ENCODE measurements around the gene SLC29A1.

The SLC29A1 gene

DNA sequence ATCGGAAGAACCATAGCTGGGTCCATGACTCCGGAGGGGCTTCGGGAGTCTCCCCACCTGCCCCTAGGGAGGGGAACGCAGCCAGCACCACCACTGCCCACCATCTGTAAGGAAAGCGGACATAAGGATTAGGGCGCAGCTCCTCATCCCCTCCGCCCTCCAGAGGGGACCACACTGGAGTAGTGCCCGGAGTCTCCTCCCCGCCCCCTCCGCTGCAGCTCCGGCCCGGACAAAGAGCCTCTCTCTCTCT, 33.3 kb downstream of the SLC29A1 start:
- DNase-seq, result no peak

DNA sequence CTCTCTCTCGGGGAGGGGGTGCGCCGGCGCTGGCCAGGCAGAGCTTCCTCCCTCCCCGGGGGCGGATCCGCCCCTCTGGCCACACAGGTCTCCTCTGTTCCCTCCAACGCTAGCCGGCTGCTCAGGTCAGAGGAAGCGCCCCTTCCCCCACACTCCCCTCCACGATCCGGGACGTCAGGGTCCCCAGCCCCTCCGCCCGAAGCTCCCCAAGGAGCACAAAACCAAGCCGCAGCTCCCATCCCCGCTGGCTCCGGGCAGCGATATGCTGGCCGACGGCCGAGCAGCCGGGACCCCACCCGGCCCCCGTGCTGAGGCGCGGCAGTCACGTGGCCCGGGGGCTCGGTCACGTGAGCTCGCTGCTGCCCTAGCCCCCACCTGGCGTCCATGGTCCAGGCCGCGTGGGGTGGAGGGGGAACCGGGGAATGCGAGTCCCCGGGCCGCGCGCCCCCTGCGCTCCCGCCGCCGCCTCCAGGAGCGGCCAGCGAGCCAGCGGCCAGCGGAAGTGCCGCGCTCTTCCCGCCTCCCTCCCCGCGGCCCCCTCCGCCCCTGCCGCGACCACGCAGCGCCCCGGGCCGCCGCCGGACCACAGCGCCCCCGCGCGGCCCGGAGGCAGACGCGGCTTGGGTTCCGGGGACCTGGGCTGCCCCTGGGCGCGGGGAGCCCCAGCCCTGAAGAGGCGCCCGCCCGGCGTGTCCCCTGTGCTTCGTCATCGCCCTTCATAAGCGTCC, 33.8 kb downstream of the SLC29A1 start, which contains the start of gene SLC35B2:
TSS of gene SLC35B2 (minus strand) at position 504 of the 728 bp plus-strand sequence. CDS start at position 386, 118 bp downstream.
- peak; percentile 69 for DNase-seq

DNA sequence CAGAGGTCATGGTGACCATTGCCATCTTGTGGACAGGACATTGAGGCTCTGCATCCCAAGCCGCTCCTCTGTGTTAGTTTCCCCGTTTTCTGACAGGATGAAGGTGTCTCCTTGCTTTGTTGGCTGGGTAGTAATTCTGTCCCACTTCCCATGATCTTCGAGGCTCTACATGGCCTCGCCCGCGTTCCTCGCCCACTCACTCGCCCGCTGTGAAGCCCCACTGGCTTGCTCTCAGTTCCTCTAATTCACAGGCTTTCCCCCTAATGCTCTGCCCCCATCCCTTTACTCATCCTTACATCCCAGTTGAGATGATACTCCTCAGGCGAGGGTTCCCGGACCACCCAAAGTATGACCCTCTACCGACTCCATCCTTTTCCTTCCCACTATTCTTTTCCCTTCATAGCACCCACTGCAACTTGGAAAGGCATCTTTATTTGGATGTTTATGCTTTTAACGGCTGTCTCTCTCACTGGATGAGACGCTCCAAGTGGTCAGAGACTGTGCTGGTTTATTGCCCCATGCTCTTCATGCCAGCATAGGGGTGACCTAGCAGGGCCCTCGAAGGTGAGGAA, 34.4 kb downstream of the SLC29A1 start:
- no peak for DNase-seq

DNA sequence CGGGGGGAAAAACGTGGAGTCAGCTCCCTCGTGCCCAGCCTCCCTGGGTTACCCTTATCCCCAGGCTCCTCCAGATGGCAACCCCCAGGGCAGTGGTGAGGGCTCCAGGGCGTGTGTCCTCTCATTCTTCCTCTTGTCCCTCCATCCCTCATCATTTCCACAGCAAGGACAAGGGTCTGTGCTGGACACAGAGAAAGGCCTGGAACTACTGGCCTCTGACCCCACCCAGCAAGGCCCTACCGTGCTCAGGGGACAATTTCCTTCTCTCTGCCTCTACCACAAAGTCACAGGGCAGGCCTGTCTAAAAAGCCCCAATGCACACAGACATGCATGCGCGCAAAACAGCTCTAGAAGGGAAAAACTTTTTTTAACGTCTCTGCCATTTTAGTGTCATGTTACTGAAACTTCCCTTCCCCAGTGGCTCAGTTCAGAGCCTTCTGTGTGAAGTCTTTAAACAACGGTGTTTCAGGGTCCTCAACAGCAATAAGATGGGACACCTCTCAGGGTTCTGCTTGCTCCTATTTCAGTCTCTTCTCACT, 35.0 kb downstream of the SLC29A1 start:
- DNase-seq, result no peak

DNA sequence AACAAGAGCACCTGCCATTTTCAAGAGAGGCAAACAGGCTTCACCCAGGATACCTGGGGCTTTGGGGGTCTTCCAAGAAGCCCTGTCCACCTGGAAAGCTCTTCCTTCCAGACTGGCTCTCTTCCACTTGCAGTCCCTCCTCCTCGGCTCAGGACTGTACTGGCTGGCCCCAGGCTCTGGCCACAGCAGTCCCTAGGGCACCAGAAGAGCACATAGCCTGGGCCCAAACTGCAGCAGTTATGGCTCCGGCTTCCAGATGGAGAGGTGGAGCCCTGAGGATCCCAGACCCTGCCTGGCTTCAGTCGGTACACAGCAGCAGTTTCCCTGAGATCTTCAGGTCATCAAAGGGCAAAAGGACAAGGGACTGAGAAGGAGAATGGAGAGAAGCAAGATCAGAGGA, 35.5 kb downstream of the SLC29A1 start:
- DNase-seq, result no peak

DNA sequence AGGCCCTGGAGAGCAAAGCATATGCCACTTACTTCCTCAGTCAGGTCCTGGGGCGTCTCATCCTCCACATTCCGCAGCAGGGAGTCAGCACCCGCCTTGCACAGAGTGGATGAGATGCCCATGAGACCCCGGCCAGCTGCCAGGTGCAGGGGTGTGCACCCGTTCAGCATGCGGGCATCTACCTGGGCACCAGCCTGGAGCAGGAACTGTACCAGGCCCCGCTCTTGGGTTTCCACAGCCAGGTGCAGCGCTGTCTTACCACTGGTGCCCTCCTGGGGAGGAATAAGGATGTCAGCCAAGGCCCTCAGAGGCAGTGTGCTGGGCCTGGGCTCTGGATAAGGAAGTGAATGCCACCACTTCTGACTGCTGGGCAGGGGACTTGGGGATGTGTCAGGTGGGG, 36.6 kb downstream of the SLC29A1 start:
- no peak for DNase-seq

DNA sequence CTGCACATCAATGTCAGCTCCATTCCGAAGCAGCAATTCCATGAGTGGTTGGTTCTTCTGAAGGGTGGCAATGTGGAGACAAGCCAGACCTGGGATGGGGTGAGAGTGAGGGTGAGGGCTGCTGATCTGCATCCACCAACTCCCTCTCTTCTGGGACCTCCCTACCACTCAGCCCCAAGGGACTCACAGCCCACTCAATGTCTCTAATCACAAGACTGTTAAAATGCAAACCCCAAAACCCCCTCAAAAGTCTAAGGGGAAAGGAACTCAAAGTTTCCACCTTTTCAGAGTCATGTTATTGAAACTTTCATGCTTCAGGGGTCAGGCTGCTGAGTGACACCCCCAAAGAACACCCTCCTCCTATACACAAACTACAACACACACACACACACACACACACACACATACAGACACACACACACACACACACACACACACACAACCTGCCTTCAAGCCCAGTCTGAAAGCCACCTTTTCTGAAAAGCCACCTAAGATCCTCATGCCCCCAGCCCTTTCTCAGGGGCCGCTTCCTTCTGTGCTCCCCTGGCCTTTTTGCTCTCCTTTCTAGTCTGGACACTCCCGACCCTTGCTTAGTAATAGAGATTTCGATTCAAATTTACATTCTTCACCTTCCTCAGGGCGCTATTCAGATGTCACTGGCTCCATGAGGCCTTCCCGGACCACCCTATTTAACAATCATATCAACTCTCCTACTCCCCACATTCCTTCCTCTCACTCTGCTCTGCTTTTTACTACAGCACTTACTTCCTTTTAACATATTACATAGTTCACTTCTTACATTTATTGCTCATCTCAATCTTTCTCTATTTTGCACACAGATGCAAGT, 37.3 kb downstream of the SLC29A1 start:
- DNase-seq, result no peak

DNA sequence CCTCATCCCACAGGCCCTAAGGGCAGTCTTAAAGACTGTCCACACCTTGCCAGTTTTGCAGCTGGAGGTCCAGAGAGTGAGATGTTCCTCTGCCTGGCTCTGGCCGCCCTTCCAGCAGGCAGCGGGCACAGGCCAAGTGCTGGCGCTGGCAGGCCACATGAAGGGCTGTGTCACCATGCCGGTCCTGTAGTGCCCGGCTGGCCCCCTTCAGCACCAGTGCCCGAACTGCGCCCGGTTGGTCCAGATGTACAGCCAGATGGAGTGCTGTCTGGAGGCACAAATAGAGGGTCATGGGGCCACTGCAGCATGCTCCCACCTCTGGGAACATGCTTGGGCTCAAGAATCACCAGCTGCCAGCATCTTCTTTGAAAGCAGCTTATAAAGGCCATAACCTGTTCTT, 38.2 kb downstream of the SLC29A1 start:
- DNase-seq, result no peak

DNA sequence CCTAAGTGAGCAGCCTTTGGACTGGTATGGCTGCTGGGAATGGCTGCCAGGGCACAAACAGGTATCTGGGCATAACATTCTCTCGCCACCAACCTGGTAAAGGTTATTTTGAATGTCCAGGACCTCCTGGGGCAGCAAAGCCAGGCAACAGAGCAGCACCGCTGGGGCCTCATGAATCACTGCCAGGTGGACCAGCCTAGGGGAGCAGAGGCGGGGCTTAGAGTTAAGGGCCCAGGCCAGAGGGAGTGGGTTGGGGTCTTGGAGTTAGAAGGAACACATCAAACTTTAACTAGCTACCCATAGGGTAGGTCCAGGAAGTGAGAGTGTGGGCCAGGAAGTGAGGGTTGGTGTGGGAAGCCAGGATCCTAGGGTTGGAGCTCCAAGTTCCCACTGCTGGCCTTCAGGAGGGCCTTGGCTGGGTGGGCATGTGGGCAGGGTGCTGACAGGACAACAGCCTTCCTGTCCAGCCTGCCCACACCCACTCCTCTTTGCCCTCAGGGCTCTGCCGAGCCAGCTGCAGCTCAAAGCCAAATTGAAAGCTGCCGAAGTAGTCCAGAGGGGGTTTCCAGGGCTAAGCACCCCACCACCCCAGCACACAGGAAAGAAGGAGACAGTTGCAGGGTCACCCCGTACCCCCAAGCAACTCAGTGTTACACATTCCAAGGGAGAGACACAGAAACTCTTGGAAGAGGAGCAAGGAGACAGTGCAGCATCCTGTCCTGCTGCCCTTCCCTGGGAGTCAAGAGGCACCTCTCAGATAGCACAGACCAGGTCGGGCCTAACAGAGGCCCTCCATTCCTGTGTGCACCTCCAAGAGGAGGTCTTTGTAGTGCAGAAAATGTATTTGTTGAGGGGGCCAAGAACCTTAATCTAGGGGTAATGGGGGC, 39.3 kb downstream of the SLC29A1 start:
- DNase-seq, result no peak

DNA sequence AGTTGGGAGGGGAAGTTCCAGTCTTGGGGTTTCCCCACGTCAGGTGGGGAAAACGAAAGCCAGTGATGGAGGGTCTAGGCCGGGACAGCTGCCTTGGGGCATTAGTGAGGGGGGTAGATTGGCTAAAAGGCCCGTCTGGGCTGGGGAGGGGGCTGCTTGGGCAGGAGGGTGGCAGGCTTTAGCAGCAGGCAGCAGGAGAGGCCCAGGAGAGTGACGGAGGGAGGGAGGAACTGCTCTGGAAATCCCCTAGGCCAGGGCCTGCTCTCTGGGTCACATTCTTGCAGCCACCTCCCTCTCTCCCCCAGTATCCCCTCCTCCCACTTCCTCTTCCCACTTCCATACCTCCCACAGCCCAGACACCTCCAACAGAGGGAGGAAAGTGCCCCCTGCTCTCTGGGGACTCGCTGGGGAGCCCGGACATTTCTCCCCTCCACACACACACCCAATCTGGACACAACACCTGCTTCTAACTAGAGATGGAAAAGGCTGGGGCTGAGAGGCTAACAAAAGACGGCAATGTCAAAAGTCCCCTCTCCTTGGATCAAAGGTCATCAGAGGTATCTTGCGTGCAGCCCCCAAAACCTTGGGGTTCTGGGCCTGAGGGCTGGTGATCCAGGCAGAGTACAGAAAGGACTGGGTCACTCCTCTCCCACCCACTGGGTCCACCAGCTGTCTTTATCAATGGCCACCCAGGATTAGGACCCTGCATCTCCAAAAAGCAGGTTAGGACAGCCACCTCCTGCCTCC, 40.1 kb downstream of the SLC29A1 start:
- DNase-seq, result no peak

DNA sequence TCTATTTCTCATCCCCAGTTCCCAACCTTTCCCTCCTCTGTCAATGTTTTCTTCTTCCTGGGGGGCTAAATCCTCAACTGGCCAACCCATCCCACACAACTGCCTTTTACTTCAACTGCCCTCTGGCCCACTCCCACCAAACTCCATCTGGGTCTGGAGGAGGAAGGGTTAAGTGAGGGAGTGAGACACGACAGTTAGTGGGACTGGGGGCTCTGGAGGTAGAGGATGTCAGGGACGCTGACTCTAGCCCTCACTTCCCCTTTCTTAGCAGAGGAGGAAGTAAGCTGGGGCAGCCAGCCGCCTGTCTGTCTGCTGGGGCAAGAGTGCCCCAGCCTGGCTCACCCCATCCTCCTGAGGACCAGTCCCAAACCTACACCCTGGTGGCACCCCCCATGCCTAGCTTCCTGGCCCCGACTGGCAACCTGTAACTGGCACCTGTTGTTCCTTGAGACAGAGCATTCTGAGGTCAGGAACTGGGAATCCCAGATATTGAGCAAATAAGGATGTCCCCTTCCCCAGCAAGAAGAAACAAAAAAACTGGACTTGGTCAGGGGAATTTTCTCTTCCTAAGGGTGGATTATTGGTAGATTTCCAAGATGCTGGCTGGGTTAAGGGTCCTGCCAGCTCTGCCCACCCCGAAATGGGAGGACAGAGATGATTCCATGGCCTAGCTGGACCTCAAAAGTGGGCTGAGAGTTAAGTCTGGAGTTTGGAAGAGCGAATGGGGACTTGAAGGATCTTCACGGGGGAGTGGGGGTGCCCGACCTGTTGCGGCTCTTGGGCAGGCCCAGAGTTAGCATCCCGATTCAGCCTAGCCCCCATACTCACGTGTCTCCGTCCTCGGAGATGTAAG, 41.0 kb downstream of the SLC29A1 start:
- DNase-seq, result no peak

DNA sequence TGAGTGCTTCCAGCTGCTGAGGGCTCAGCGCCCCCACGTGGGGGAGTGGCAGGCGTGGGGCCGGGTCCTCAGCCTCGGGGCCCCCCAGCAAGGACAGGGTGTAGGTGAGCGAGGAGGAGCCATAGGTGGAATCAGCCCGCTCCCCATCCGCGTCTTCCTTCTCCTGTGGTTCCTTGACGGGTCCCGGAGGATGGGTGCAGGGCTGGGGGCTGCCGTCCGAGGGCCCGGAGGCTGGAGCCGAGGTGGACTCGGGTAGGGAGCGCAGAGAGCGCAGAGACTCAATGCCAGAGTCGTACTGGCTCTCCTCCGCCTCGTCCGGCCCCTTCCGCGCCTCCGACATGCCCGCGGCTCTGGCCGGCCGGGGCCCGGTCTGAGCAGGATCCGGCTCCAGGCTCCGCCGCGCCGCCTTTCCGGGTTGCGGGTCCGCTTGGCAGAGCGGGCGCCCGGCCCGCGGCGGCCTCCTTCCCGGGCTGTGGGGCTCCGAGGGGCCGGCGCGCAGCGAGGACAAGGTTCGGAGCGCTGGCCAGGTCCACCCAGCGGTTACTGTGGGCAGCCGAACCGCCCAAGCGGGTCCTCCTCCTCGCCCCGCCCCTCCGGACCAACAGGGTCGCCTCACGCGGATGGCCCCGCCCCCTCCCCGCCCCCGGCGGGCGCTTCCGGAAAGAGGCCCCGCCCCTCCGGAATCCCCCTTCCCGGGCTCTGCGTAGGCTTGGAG, 41.8 kb downstream of the SLC29A1 start, which contains the start of gene NFKBIE:
TSS of gene NFKBIE (minus strand) at position 545 of the 715 bp plus-strand sequence. CDS start at position 340, 205 bp downstream.
- DNase-seq, result peak; percentile 76

DNA sequence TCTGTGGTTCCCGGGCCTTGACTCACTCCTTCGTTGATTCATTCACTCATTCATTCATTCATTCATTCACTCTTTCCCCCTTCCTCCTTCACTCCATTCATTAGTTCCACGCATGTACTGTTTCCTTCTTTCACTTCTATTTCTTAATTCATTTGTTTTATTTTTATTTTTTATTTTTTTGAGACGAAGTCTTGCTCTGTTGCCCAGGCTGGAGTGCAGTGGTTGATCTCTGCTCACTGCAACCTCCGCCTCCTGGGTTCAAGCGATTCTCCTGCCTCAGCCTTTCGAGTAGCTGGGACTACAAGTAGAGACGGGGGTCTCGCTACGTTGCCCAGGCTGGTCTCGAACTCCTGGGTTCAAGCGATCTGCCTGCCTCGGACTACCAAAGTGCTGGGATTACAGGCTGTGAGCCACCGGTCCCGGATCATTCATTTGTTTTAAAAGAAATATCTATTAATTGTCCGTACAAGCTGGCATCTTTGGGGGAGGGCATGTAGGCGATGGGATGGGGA, 42.4 kb downstream of the SLC29A1 start:
- DNase-seq, result no peak

DNA sequence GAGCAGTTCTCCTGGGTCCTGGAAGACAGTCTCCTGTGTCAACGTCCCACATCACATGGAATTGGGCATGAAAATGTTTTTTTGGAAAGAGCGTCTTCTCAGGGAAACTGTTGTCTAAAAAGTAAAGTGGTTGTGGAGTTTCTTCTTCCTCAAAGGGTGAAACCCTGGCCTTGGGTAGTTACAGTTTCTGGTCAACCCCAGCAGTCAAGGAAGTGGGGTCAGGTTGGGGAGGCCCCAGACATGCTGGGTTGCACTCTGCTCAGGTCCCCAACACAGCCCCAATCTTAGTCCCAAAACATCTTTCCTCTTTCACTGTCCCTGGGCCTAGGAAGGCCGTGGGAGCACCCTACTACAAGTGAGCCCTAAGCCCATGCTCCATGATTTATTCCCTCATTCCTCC, 43.0 kb downstream of the SLC29A1 start:
- no peak for DNase-seq

DNA sequence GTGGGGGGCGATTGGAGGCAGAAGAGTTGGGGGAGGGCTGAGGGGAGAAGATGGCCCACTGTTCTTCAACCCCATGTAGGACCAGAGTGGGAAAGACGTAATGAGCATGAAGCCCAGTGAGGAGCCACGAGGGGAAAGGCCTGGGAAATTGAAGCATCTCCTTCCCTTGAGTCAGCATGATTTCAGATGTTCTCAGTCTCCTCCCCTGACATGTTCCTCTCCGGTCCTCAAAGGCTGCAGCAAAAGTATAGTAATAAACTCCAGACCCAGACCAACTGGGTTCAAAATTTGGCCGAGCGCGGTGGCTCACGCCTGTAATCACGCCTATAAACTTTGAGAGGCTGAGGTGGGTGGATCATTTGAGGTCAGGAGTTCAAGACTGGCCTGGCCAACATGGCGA, 43.9 kb downstream of the SLC29A1 start:
- DNase-seq, result no peak

DNA sequence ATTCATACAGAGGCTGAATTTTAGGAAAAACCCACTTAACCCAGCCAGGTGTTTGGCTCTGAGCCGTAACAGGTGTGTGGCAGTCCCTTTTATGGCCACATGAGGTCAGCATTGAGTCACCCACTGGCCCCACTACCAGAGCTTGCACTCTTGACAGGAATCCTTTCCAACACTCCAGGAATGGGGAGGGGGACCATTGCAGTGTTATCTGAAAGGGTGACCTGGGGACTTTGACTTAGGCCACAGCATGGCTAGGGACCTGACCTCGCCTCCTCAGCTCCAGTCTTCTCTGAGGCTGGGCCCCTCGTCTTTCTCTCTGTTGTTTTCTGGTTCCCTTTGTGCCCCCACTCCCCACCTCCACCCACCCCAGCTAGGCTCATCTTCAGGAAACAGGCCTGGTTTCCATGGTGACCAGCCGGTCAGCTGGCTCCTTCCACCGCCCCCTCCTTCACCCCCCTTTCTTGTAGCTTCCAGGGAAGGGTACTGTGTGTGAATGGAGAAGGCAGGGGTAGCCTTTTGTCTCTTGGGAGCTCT, 44.8 kb downstream of the SLC29A1 start:
- peak; percentile 46 for DNase-seq

DNA sequence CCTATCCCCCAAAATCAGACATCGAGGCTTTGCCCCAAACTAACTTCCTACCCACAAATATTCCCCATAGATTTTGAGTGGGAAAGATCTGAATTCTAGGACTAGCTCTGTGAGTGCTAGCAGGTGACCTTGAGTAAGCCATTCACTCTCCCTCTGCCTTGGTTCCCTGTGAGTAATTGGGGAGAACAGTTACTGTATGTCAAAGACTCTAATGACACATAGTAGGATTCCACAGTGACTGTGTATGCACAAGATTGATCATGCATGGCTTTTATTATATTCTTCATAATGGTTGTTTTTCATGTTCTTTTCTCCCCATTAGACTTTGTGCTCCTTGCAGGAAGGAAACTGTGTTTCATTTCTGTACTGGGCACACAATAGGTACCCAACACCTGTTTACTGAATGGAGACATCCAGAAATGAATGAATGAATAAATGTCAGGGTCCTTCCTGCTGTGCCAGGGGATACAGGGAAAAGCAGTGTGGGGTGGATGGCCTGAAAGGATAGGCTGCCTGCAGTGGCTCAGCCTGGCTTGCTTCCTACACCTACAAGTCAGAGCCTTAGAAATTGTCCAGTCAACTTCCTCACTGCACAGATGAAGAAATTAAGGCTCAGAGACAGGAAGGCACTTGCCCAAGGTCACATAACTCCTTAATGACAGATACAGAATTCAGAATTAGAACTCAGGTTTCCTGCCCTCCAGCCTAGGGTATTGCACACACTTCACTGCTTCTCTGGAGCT, 46.0 kb downstream of the SLC29A1 start:
- DNase-seq, result no peak

DNA sequence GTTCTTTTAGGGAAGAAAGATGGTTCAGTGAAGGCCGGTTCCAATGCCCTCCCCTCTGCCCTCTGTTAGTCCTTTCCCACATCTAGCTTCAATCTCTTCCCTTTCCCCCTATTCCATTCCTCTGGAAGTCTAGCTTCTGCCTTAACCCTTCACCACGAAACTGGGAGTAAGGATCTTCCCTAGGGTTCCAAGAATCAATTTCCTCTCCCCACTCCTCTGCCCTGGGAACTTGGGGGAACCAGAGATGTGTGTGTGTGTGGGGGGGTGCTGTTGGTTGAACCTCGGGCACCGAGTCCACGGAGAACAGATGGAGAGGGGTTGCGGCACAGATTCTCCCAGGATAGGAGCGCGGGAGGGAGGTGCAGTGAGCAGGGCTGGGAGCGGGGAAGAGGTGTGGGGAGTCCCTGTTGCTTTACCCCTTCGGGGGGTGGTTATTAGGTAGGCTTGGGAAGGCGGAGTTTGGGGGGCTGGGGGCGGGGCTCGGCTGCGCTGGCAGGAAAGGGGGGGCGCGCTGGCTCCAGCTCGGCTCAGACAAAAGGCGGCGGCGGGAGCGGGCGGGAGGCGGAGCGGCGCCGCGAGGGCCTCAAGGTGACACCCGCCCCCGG, 46.6 kb downstream of the SLC29A1 start, which contains the start of gene TMEM151B:
TSS of gene TMEM151B (plus strand) at position 530 of the 605 bp plus-strand sequence. CDS start 293 bp downstream, outside the sequence.
- peak; percentile 48 for DNase-seq
